Endothelial cell of umbilical vein (primary cell): ENCODE results near the gene FGD3.

Experiments used
- CTCF ChIP-seq, 2 donors: IDR thresholded peaks; 1 replicate in 1 of 2; 2 replicates in 1 of 2; pipeline ENCODE4 v1.5.1; 2011; ENCODE audit warnings: low read length in 2 of 2, mild to moderate bottlenecking in 2 of 2, moderate library complexity in 2 of 2, control low read depth in 1 of 2, inconsistent platforms in 1 of 2, low read depth in 1 of 2; ENCODE audit not compliant: insufficient read depth in 1 of 2; ENCODE audit errors: extremely low read depth in 1 of 2
- POLR2A ChIP-seq: IDR thresholded peaks from 2 replicates; pipeline ENCODE4 v1.6.1; 2012; ENCODE audit warnings: low read depth, mild to moderate bottlenecking, control low read depth, low read length

- TF ChIP-seq CTCF (IDR thresholded peaks at IDR 0.05; ENCODE audit: extremely low read depth in 1 of 2, insufficient read depth in 1 of 2, low read depth in 1 of 2, low read length in 2 of 2) (no peak), POLR2A (no peak)
Observed at GRCh38 chr9:92960561-92961290, 13.4 kb downstream of the FGD3 start.
